Uterus (tissue), 2 donors: ENCODE results near the gene NECAB2.

ENCODE experiments used
- POLR2A ChIP-seq, 2 donors: fragments of 450-650 bp; IDR thresholded peaks; one replicate each; pipeline ENCODE4 v1.6.1; 2016; ENCODE audit warnings: antibody characterized with exemption in 2 of 2, mild to moderate bottlenecking in 1 of 2, moderate library complexity in 1 of 2
- TF ChIP-seq, protein P1 (sequence below), 4 experiments: fragments of 200-600 bp in 2 of 4; fragments of 450-650 bp in 2 of 4; sonication (generic) in 2 of 4; IDR thresholded peaks; one replicate each; pipeline ENCODE4 v1.5.1; 2016 to 2019; ENCODE audit warnings: antibody characterized with exemption in 4 of 4, mild to moderate bottlenecking in 2 of 4, moderate library complexity in 1 of 4

DNA sequence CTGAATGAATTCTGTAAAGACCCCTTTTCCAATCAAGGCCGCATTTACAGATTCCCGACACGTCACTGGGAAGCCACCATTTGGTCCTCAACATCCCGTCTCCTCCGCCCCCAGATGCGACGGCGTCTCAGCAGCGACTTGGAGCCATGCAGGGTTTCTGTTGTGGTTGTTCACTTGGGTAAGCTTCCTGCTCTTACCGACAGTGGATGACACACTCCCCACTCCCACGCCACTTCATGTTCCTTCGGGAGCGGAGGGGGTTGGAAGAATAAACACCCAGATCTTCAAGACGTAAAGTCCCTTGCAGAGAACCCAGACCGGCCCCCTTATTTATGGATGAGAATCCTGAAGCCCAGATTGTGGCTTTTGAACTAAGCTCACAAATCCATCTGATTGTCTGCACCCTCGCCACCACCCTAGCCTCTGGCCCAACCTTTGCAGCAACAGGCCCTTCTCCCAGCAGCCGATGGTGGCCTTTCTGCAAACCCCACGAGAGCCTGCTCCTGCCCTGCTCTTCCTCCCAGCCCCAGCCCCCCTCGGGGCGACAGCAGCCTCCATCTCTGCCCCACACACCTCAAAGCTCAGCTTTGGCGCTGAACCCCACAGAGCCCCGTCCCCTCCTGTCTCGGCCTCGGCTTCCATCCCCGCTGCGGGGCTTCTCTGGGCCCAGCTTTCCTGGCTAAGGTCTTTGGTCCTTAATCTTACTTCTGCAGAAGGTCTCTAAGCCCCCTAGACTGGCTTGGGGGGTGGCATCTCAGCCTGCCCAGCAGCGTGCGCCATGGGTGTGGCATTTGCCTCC lies 34.0 kb upstream of the NECAB2 start:
- TF ChIP-seq, protein P1, sequence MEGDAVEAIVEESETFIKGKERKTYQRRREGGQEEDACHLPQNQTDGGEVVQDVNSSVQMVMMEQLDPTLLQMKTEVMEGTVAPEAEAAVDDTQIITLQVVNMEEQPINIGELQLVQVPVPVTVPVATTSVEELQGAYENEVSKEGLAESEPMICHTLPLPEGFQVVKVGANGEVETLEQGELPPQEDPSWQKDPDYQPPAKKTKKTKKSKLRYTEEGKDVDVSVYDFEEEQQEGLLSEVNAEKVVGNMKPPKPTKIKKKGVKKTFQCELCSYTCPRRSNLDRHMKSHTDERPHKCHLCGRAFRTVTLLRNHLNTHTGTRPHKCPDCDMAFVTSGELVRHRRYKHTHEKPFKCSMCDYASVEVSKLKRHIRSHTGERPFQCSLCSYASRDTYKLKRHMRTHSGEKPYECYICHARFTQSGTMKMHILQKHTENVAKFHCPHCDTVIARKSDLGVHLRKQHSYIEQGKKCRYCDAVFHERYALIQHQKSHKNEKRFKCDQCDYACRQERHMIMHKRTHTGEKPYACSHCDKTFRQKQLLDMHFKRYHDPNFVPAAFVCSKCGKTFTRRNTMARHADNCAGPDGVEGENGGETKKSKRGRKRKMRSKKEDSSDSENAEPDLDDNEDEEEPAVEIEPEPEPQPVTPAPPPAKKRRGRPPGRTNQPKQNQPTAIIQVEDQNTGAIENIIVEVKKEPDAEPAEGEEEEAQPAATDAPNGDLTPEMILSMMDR (IDR thresholded peaks at IDR 0.05): no peak
- no peak for TF ChIP-seq POLR2A (IDR thresholded peaks at IDR 0.05)
